ENCODE measurements around the gene NBR1. TPM values are rescaled to one million over a fixed set of nuclear protein-coding genes. Genes with fewer than 3 reads are reported as not detected.
A peak's percentile ranks its signal among the peaks of the same experiment; 100 is the strongest.

Gene NBR1
- total and polyA plus RNA-seq, 4 donors = 18.2 to 74.6 (median 44.7) TPM

- Histone ChIP-seq H3K9me3 (ENCODE audit: control insufficient read depth in 4 of 4, low read length in 3 of 4) (no peaks in the 10 kb centered on the region), H3K27me3 (ENCODE audit: control insufficient read depth in 4 of 4, insufficient read depth in 4 of 4, low read length in 3 of 4) (no peaks in the 10 kb centered on the region), H3K9ac (ENCODE audit: low read depth in 1 of 2, low read length in 2 of 2) (no peak overlapping the region), H3K4me3 (ENCODE audit: low read depth in 1 of 3, low read length in 3 of 3) (peak overlapping the region; percentile 70 to 90 (median 75)), H3K4me1 (ENCODE audit: control insufficient read depth in 4 of 4, insufficient read depth in 4 of 4, low read length in 3 of 4) (peaks cover 3 to 42% (median 27%) of the 10 kb centered on the region in 4 donors), H3K36me3 (ENCODE audit: control insufficient read depth in 4 of 4, insufficient read depth in 3 of 4, low read depth in 1 of 4, low read length in 3 of 4) (no peaks in the 10 kb centered on the region), H3K27ac (ENCODE audit: low read depth in 1 of 2, low read length in 2 of 2) (peak overlapping the region; percentile 89 to 96)
- peak; percentile 38 for DNase-seq (ENCODE audit: low spot score)
- 1% methylated on average over 29 of the region's 29 CpGs for WGBS
- TF ChIP-seq MAX (IDR thresholded peaks at IDR 0.05) (peak; percentile 66), SP1 (IDR thresholded peaks at IDR 0.05) (peak; percentile 90), YY1 (IDR thresholded peaks at IDR 0.05) (peak; percentile 90), HNF4A (conservative IDR thresholded peaks at IDR 0.05) (peak; percentile 69 to 70), FOXA1 (IDR thresholded peaks at IDR 0.05) (peak; percentile 100), CTCF (IDR thresholded peaks at IDR 0.05; ENCODE audit: low read depth, low read length, missing input control) (no peak), JUND (IDR thresholded peaks at IDR 0.05) (peak in 1 of 2 donors; percentile 74), TAF1 (conservative IDR thresholded peaks at IDR 0.05) (peak; percentile 22), ZBTB33 (IDR thresholded peaks at IDR 0.05) (peak; percentile 40), HNF4G (IDR thresholded peaks at IDR 0.05) (no peak), RXRA (IDR thresholded peaks at IDR 0.05) (peak; percentile 94 to 96), EGR1 (IDR thresholded peaks at IDR 0.05; ENCODE audit: low read depth in 2 of 2) (no peak), NR2F2 (IDR thresholded peaks at IDR 0.05) (peak; percentile 76), ATF3 (IDR thresholded peaks at IDR 0.05) (no peak), REST (IDR thresholded peaks at IDR 0.05) (peak; percentile 78), GABPA (IDR thresholded peaks at IDR 0.05 in 1 of 2, conservative IDR thresholded peaks at IDR 0.05 in 1 of 2) (no peak), FOXA2 (IDR thresholded peaks at IDR 0.05) (peak; percentile 100), RAD21 (IDR thresholded peaks at IDR 0.05) (peak; percentile 39 to 48)
These were observed 1.4 kb upstream of the NBR1 start for GRCh38 chr17:43169561-43170139.

Measured in liver (tissue), 9 donors.